ENCODE data around the gene KIF26B. TPM values are rescaled to one million over a fixed set of nuclear protein-coding genes. Genes with fewer than 3 reads are reported as not detected.

KIF26B gene
- total and polyA plus RNA-seq, 8 donors = 0.15 to 3.2 (median 0.89) TPM; not detected in 1

GRCh38 chr1:245221805-245222204 is 67.0 kb downstream of the KIF26B start:
- Histone ChIP-seq H3K4me3 (no peak overlapping the region), H3K9me3 (no peaks in the 10 kb centered on the region), H3K27me3 (no peaks in the 10 kb centered on the region), H3K4me1 (no peaks in the 10 kb centered on the region), H3K27ac (no peak overlapping the region), H3K36me3 (no peaks in the 10 kb centered on the region)
- intact Hi-C loops (cut with DNase I; ENCODE audit: low total_unique reads) = no loop called here
- TF ChIP-seq CTCF (IDR thresholded peaks at IDR 0.05) (no peak), POLR2A (IDR thresholded peaks at IDR 0.05) (no peak), EP300 (IDR thresholded peaks at IDR 0.05) (no peak), POLR2AphosphoS5 (IDR thresholded peaks at IDR 0.05) (no peak)
- WGBS, 5 donors = 83 to 90% (median 87%) methylated on average over 6 of the region's 6 CpGs
- DNase-seq = no peak

- WGBS, 5 donors = 61 to 84% (median 73%) methylated on average over 2 of the region's 2 CpGs
- no peaks in the 10 kb centered on the region for H3K9me3 ChIP-seq
- no peak for TF ChIP-seq POLR2AphosphoS5 (IDR thresholded peaks at IDR 0.05)
- no peak for TF ChIP-seq POLR2A (IDR thresholded peaks at IDR 0.05)
- no peak for TF ChIP-seq EP300 (IDR thresholded peaks at IDR 0.05)
- no peak for TF ChIP-seq CTCF (IDR thresholded peaks at IDR 0.05)
- intact Hi-C loops (cut with DNase I; ENCODE audit: low total_unique reads) = no loop called here
- H3K36me3 ChIP-seq = no peaks in the 10 kb centered on the region
- H3K4me1 ChIP-seq = no peaks in the 10 kb centered on the region
- H3K4me3 ChIP-seq = no peak overlapping the region
- DNase-seq = no peak
- no peaks in the 10 kb centered on the region for H3K27me3 ChIP-seq
- H3K27ac ChIP-seq = no peak overlapping the region
These were observed 68.3 kb downstream of the KIF26B start for GRCh38 chr1:245222931-245223595.

- Histone ChIP-seq H3K9me3 (no peaks in the 10 kb centered on the region), H3K27ac (no peak overlapping the region), H3K4me1 (no peaks in the 10 kb centered on the region), H3K27me3 (no peaks in the 10 kb centered on the region), H3K36me3 (no peaks in the 10 kb centered on the region), H3K4me3 (no peak overlapping the region)
- intact Hi-C loops (cut with DNase I; ENCODE audit: low total_unique reads) = no loop called here
- TF ChIP-seq POLR2AphosphoS5 (IDR thresholded peaks at IDR 0.05) = no peak
- TF ChIP-seq EP300 (IDR thresholded peaks at IDR 0.05) = no peak
- TF ChIP-seq CTCF (IDR thresholded peaks at IDR 0.05) = no peak
- TF ChIP-seq POLR2A (IDR thresholded peaks at IDR 0.05) = no peak
- DNase-seq = peak in 1 of 2 donors; percentile 29
- 73 to 85% (median 77%) methylated on average over 16 of the region's 16 CpGs for WGBS, 5 donors
These were observed 70.8 kb downstream of the KIF26B start for GRCh38 chr1:245225322-245226202.

GRCh38 chr1:245226203-245226499 is 71.4 kb downstream of the KIF26B start:
- intact Hi-C loops (cut with DNase I; ENCODE audit: low total_unique reads) = no loop called here
- TF ChIP-seq POLR2A (IDR thresholded peaks at IDR 0.05) = no peak
- no peak for TF ChIP-seq POLR2AphosphoS5 (IDR thresholded peaks at IDR 0.05)
- TF ChIP-seq EP300 (IDR thresholded peaks at IDR 0.05) = no peak
- no peak for TF ChIP-seq CTCF (IDR thresholded peaks at IDR 0.05)
- Histone ChIP-seq H3K36me3 (no peaks in the 10 kb centered on the region), H3K27me3 (no peaks in the 10 kb centered on the region), H3K4me3 (no peak overlapping the region), H3K4me1 (no peaks in the 10 kb centered on the region), H3K9me3 (no peaks in the 10 kb centered on the region), H3K27ac (no peak overlapping the region)
- 75 to 90% (median 85%) methylated on average over 5 of the region's 5 CpGs for WGBS, 5 donors
- no peak for DNase-seq

Measured in stomach (tissue), 9 donors.